Prostate gland (tissue), 2 donors: Measurements from ENCODE around the gene PSMB11. TPM values are rescaled to one million over a fixed set of nuclear protein-coding genes. Genes with fewer than 3 reads are reported as not detected.

ENCODE experiments used
- DNase-seq: peaks from one replicate; pipeline ENCODE4 v3.0.0-alpha.2; 2019; ENCODE audit warnings: low spot score
- H3K27ac ChIP-seq, 2 donors: fragments of 200-600 bp; sonication (generic); 2 replicates each; pipeline ENCODE4 v1.5.1; 2017 to 2019
- H3K27me3 ChIP-seq: fragments of 200-600 bp; sonication (generic); replicated peaks from 2 replicates; pipeline ENCODE4 v1.5.1; 2019; ENCODE audit not compliant: insufficient read depth
- H3K36me3 ChIP-seq, 2 donors: fragments of 200-600 bp; sonication (generic); 1 replicate in 1 of 2; 2 replicates in 1 of 2; pipeline versions ENCODE4 v1.5.1 to v1.8.1; 2017 to 2019
- H3K4me1 ChIP-seq: fragments of 200-600 bp; sonication (generic); replicated peaks from 2 replicates; pipeline ENCODE4 v1.5.1; 2019
- H3K4me3 ChIP-seq, 2 donors: fragments of 200-600 bp; sonication (generic); 2 replicates each; pipeline ENCODE4 v1.5.1; 2017 to 2019
- H3K9me3 ChIP-seq: fragments of 200-600 bp; sonication (generic); 2 replicates; pipeline ENCODE4 v1.5.1; 2017
- CTCF ChIP-seq, 4 experiments: fragments of 200-600 bp in 2 of 4; fragments of 450-650 bp in 2 of 4; sonication (generic) in 2 of 4; IDR thresholded peaks; 1 replicate in 3 of 4; 2 replicates in 1 of 4; pipeline ENCODE4 v1.5.1; 2016 to 2019; ENCODE audit warnings: antibody characterized with exemption in 4 of 4, mild to moderate bottlenecking in 2 of 4, moderate library complexity in 2 of 4
- POLR2A ChIP-seq: fragments of 450-650 bp; IDR thresholded peaks from one replicate; pipeline ENCODE4 v1.6.1; 2016; ENCODE audit warnings: antibody characterized with exemption, mild to moderate bottlenecking
- POLR2AphosphoS5 ChIP-seq: sonication (generic); formaldehyde crosslinking; IDR thresholded peaks from one replicate; pipeline ENCODE4 v1.6.1; 2017; ENCODE audit warnings: antibody characterized with exemption
- WGBS: methylation state at CpG from one replicate; pipeline ENCODE4 v1.1.5; 2018; 5-methylcytosine and 5-hydroxymethylcytosine counted together
- intact Hi-C: fragments of 100-400 bp; cut with DNase I; formaldehyde crosslinking; loops from one replicate; pipeline ENCODE4 v1.14.2; 2022
- total RNA-seq, 2 donors: library from RNA; depleted of rRNA; stranded (reverse); fragments of >200 nt; gene quantifications; one replicate each; pipeline ENCODE4 v1.1.0, GENCODE V29; 2016

PSMB11 gene
- total RNA-seq, 2 donors from 2014 or later: not detected

- no peak for DNase-seq
- TF ChIP-seq POLR2A (no peak), CTCF (IDR thresholded peaks at IDR 0.05) (no peak), POLR2AphosphoS5 (no peak)
- Histone ChIP-seq H3K27me3 (no peaks in the 10 kb centered on the region), H3K4me1 (peaks cover 5% of the 10 kb centered on the region), H3K9me3 (no peaks in the 10 kb centered on the region), H3K27ac (no peak overlapping the region), H3K4me3 (no peak overlapping the region), H3K36me3 (peaks cover 0 to 8% of the 10 kb centered on the region in 2 donors)
- 83% methylated on average over 12 of the region's 12 CpGs for WGBS
- intact Hi-C loops: no loop called here
Observed at GRCh38 chr14:23091294-23092225, 49.5 kb downstream of the PSMB11 start.

GRCh38 chr14:23093104-23093503 lies 51.1 kb downstream of the PSMB11 start:
- intact Hi-C loops: no loop called here
- H3K9me3 ChIP-seq: no peaks in the 10 kb centered on the region
- no peaks in the 10 kb centered on the region for H3K27me3 ChIP-seq
- no peak overlapping the region for H3K27ac ChIP-seq
- no peak overlapping the region for H3K4me3 ChIP-seq
- 63% methylated on average over 2 of the region's 2 CpGs for WGBS
- DNase-seq: no peak
- peaks cover 5% of the 10 kb centered on the region for H3K4me1 ChIP-seq
- TF ChIP-seq POLR2A: no peak
- no peak for TF ChIP-seq POLR2AphosphoS5
- TF ChIP-seq CTCF (IDR thresholded peaks at IDR 0.05): no peak
- H3K36me3 ChIP-seq: peaks cover 0 to 8% of the 10 kb centered on the region in 2 donors

- H3K9me3 ChIP-seq: no peaks in the 10 kb centered on the region
- peaks cover 0 to 4% of the 10 kb centered on the region in 2 donors for H3K36me3 ChIP-seq
- DNase-seq: no peak
- peaks cover 5% of the 10 kb centered on the region for H3K4me1 ChIP-seq
- 59% methylated on average over 2 of the region's 2 CpGs for WGBS
- H3K4me3 ChIP-seq: peak overlapping the region in 1 of 2 donors; percentile 84
- no peaks in the 10 kb centered on the region for H3K27me3 ChIP-seq
- H3K27ac ChIP-seq: no peak overlapping the region
- TF ChIP-seq CTCF (IDR thresholded peaks at IDR 0.05) (no peak), POLR2A (no peak), POLR2AphosphoS5 (no peak)
- intact Hi-C loops: no loop called here
Observed at GRCh38 chr14:23093526-23093925, 51.5 kb downstream of the PSMB11 start.

Other genes with a start within 250 kb of the PSMB11 start
- gene SLC7A7, start 226.8 kb upstream of the PSMB11 start, total RNA-seq: 1 to 10 TPM; 4.6 to 8.1 TPM
- 100 to 1,000 TPM in 1 of 2 donors, 10 to 100 TPM in 1; 54.5 to 195 TPM for gene MRPL52, start 212.3 kb upstream of the PSMB11 start, total RNA-seq
- 10 to 100 TPM; 64.9 to 90.4 TPM for gene MMP14, start 205.6 kb upstream of the PSMB11 start, total RNA-seq
- 100 to 1,000 TPM; 124 to 150 TPM for gene LRP10, start 170.5 kb upstream of the PSMB11 start, total RNA-seq
- 1 to 10 TPM in 1 of 2 donors, under 1 TPM in 1; 0.62 to 1.0 TPM for gene REM2, start 159.0 kb upstream of the PSMB11 start, total RNA-seq
- 100 to 1,000 TPM; 170 to 463 TPM for gene RBM23, start 123.1 kb upstream of the PSMB11 start, total RNA-seq
- gene PRMT5, start 112.8 kb upstream of the PSMB11 start, total RNA-seq: 10 to 100 TPM; 65.0 to 71.0 TPM
- gene HAUS4, start 85.1 kb upstream of the PSMB11 start, total RNA-seq: 10 to 100 TPM; 39.8 to 53.3 TPM
- gene AJUBA, start 59.7 kb upstream of the PSMB11 start, total RNA-seq: 10 to 100 TPM; 21.0 to 27.9 TPM
- gene C14orf93, start 32.1 kb upstream of the PSMB11 start, total RNA-seq: 10 to 100 TPM; 15.1 to 17.6 TPM
- 100 to 1,000 TPM; 124 to 152 TPM for gene PSMB5, start 7.3 kb upstream of the PSMB11 start, total RNA-seq
- 1 to 10 TPM; 4.0 to 7.2 TPM for gene CDH24, start 15.3 kb downstream of the PSMB11 start, total RNA-seq
- gene ACIN1, start 52.9 kb downstream of the PSMB11 start, total RNA-seq: 100 to 1,000 TPM in 1 of 2 donors, 10 to 100 TPM in 1; 86.6 to 168 TPM
- gene C14orf119, start 53.3 kb downstream of the PSMB11 start, total RNA-seq: 10 to 100 TPM; 20.3 to 32.3 TPM
- gene CIROP, start 62.8 kb downstream of the PSMB11 start, total RNA-seq: not detected
- not detected for gene CEBPE, start 77.0 kb downstream of the PSMB11 start, total RNA-seq
- 100 to 1,000 TPM; 119 to 143 TPM for gene SLC7A8, start 141.4 kb downstream of the PSMB11 start, total RNA-seq
- 10 to 100 TPM in 1 of 2 donors, not detected in 1; 21.1 TPM for gene RNF212B, start 195.7 kb downstream of the PSMB11 start, total RNA-seq
- gene HOMEZ, start 243.9 kb downstream of the PSMB11 start, total RNA-seq: 10 to 100 TPM; 15.3 to 22.0 TPM